Stimulated activated CD4-positive, alpha-beta T cell treated with anti-CD3 and anti-CD28 coated beads, Interleukin-1b, Interleukin-23, amount 100 ng/mL, for 1 hour (primary cell): ENCODE measurements around the gene GJC1.
"Not testable (repeated sequence)": the region's sequence is repeated elsewhere in the genome, so short reads cannot be mapped to it uniquely, and the experiment has no call there.

ENCODE experiments used
- DNase-seq, 2 donors: peaks; one replicate each; pipeline ENCODE4 v3.0.0-alpha.2; 2020; ENCODE audit warnings: low read depth in 2 of 2

Gene GJC1

GRCh38 chr17:44844390-44844830, 14.3 kb upstream of the GJC1 start:
- DNase-seq, result no peak

GRCh38 chr17:44842748-44843147, 12.7 kb upstream of the GJC1 start:
- DNase-seq, result no peak

GRCh38 chr17:44840936-44841335, 10.8 kb upstream of the GJC1 start:
- no peak for DNase-seq

GRCh38 chr17:44840274-44840673, 10.2 kb upstream of the GJC1 start:
- no peak for DNase-seq

GRCh38 chr17:44837196-44837595, 7.1 kb upstream of the GJC1 start:
- no peak for DNase-seq

- DNase-seq, result no peak
Observed at GRCh38 chr17:44832805-44833204, 2.7 kb upstream of the GJC1 start.

GRCh38 chr17:44831371-44831770, 1.3 kb upstream of the GJC1 start:
- DNase-seq, result no peak

- DNase-seq, result no peak
Observed at GRCh38 chr17:44830359-44831288, 537 bp upstream of the GJC1 start.

- DNase-seq, result no peak
Observed at GRCh38 chr17:44828919-44829522, 1.1 kb downstream of the GJC1 start.

- DNase-seq, result no peak
Observed at GRCh38 chr17:44827863-44828262, 2.2 kb downstream of the GJC1 start.

- no peak for DNase-seq
Observed at GRCh38 chr17:44826123-44826790, 3.8 kb downstream of the GJC1 start.

- DNase-seq, result not testable (repeated sequence)
Observed at GRCh38 chr17:44825236-44825635, 4.9 kb downstream of the GJC1 start.

GRCh38 chr17:44820631-44821212, 9.4 kb downstream of the GJC1 start:
- no peak for DNase-seq

- DNase-seq, result not testable (repeated sequence)
Observed at GRCh38 chr17:44818508-44818907, 11.6 kb downstream of the GJC1 start.

GRCh38 chr17:44812263-44812662, 17.8 kb downstream of the GJC1 start:
- DNase-seq, result no peak

- not testable (repeated sequence) for DNase-seq
Observed at GRCh38 chr17:44808656-44809388, 21.3 kb downstream of the GJC1 start.

- DNase-seq, result no peak
Observed at GRCh38 chr17:44808156-44808555, 21.9 kb downstream of the GJC1 start.

- no peak for DNase-seq
Observed at GRCh38 chr17:44807817-44808155, 22.3 kb downstream of the GJC1 start.

- no peak for DNase-seq
Observed at GRCh38 chr17:44807093-44807816, 22.8 kb downstream of the GJC1 start.

- no peak for DNase-seq
Observed at GRCh38 chr17:44804302-44805089, 25.6 kb downstream of the GJC1 start.
